OCI-LY1 (cell line): ENCODE data around the gene KRTAP10-2.

Experiments used
- H2AFZ ChIP-seq: fragments of 200-600 bp; sonication (generic), shearing (Covaris generic); 2 replicates; pipeline ENCODE4 v1.6.0; 2014; ENCODE audit warnings: antibody characterized with exemption, mild to moderate bottlenecking, low read length
- H3F3A ChIP-seq: fragments of 200-600 bp; sonication (generic), shearing (Covaris generic); 2 replicates; pipeline ENCODE4 v1.6.0; 2014; ENCODE audit warnings: mild to moderate bottlenecking, antibody characterized with exemption, low read length, moderate library complexity; ENCODE audit not compliant: insufficient read depth
- H3K27ac ChIP-seq: fragments of 200-600 bp; sonication (generic); 2 replicates; pipeline ENCODE4 v1.5.1; 2014; ENCODE audit warnings: low read length, mixed run types, mild to moderate bottlenecking, low read depth; ENCODE audit not compliant: poor library complexity, severe bottlenecking
- H3K27me3 ChIP-seq: fragments of 200-600 bp; sonication (generic); 2 replicates; pipeline ENCODE4 v1.6.0; 2014; ENCODE audit warnings: antibody characterized with exemption, mild to moderate bottlenecking, low read length, moderate library complexity; ENCODE audit not compliant: insufficient read depth
- H3K36me3 ChIP-seq: fragments of 200-600 bp; sonication (generic); 2 replicates; pipeline ENCODE4 v1.6.1; 2014; ENCODE audit warnings: mild to moderate bottlenecking, antibody characterized with exemption, low read length, moderate library complexity, mixed read lengths; ENCODE audit not compliant: insufficient read depth
- H3K4me1 ChIP-seq: fragments of 200-600 bp; sonication (generic); 2 replicates; pipeline ENCODE4 v1.5.1; 2014; ENCODE audit warnings: mild to moderate bottlenecking, low read length, moderate library complexity; ENCODE audit not compliant: insufficient read depth, severe bottlenecking
- H3K4me2 ChIP-seq: fragments of 200-600 bp; sonication (generic), shearing (Covaris generic); 2 replicates; pipeline ENCODE4 v1.6.1; 2014; ENCODE audit warnings: low read length
- H3K4me3 ChIP-seq: fragments of 200-600 bp; sonication (generic); 2 replicates; pipeline ENCODE4 v1.5.1; 2014; ENCODE audit warnings: low read length, low read depth, mild to moderate bottlenecking, mixed read lengths; ENCODE audit not compliant: poor library complexity, severe bottlenecking
- H3K79me2 ChIP-seq: fragments of 200-600 bp; shearing (Covaris generic); 2 replicates; pipeline ENCODE4 v1.6.1; 2016; ENCODE audit warnings: mixed run types, low read length, mixed read lengths; ENCODE audit not compliant: insufficient read depth
- H3K9ac ChIP-seq: fragments of 200-600 bp; sonication (generic), shearing (Covaris generic); 2 replicates; pipeline ENCODE4 v1.6.1; 2014; ENCODE audit warnings: mild to moderate bottlenecking, low read length, mixed read lengths
- H3K9me2 ChIP-seq: fragments of 200-600 bp; sonication (generic), shearing (Covaris generic); 2 replicates; pipeline ENCODE4 v1.6.1; 2014; ENCODE audit warnings: low read depth, mild to moderate bottlenecking, low read length, mixed read lengths
- H3K9me3 ChIP-seq: fragments of 200-600 bp; shearing (Covaris generic); 2 replicates; pipeline ENCODE4 v1.6.1; 2014; ENCODE audit warnings: low read length, mixed read lengths
- H4K20me1 ChIP-seq: fragments of 200-600 bp; sonication (generic), shearing (Covaris generic); 2 replicates; pipeline ENCODE4 v1.6.0; 2016; ENCODE audit warnings: mild to moderate bottlenecking, low read length; ENCODE audit not compliant: insufficient read depth
- CTCF ChIP-seq: fragments of 200-600 bp; sonication (generic), shearing (Covaris generic); IDR thresholded peaks from 2 replicates; pipeline ENCODE4 v1.5.1; 2017; ENCODE audit warnings: mild to moderate bottlenecking, antibody characterized with exemption, low read length, moderate library complexity, mixed read lengths
- EZH2 ChIP-seq: fragments of 200-600 bp; sonication (generic), shearing (Covaris generic); IDR thresholded peaks from 2 replicates; pipeline ENCODE4 v1.8.0; 2017; ENCODE audit warnings: borderline replicate concordance, mixed run types, mild to moderate bottlenecking, antibody characterized with exemption, low read length, moderate library complexity, mixed read lengths

KRTAP10-2 gene

GRCh38 chr21:44533121-44533890 lies 18.0 kb downstream of the KRTAP10-2 start:
- no peaks in the 10 kb centered on the region for H3K9me3 ChIP-seq
- TF ChIP-seq CTCF (no peak), EZH2 (no peak)
- no peaks in the 10 kb centered on the region for H3K27me3 ChIP-seq
- H2AFZ ChIP-seq, result no peak overlapping the region
- H3K9ac ChIP-seq, result no peak overlapping the region
- H3K4me3 ChIP-seq, result no peak overlapping the region
- no peaks in the 10 kb centered on the region for H3F3A ChIP-seq
- no peaks in the 10 kb centered on the region for H3K9me2 ChIP-seq
- H4K20me1 ChIP-seq, result no peaks in the 10 kb centered on the region
- H3K4me1 ChIP-seq, result no peaks in the 10 kb centered on the region
- no peaks in the 10 kb centered on the region for H3K79me2 ChIP-seq
- H3K4me2 ChIP-seq, result no peak overlapping the region
- H3K27ac ChIP-seq, result no peak overlapping the region
- no peaks in the 10 kb centered on the region for H3K36me3 ChIP-seq

- Histone ChIP-seq H3F3A (no peaks in the 10 kb centered on the region), H3K4me3 (no peak overlapping the region), H3K27ac (no peak overlapping the region), H3K27me3 (no peaks in the 10 kb centered on the region), H3K4me1 (no peaks in the 10 kb centered on the region), H3K9me2 (no peaks in the 10 kb centered on the region), H3K9ac (no peak overlapping the region), H4K20me1 (no peaks in the 10 kb centered on the region), H3K36me3 (no peaks in the 10 kb centered on the region), H2AFZ (no peak overlapping the region), H3K4me2 (no peak overlapping the region), H3K9me3 (no peaks in the 10 kb centered on the region), H3K79me2 (no peaks in the 10 kb centered on the region)
- no peak for TF ChIP-seq EZH2
- no peak for TF ChIP-seq CTCF
These were observed 18.6 kb downstream of the KRTAP10-2 start for GRCh38 chr21:44532712-44533111.

- TF ChIP-seq EZH2, result no peak
- no peak for TF ChIP-seq CTCF
- H3K9me3 ChIP-seq, result no peaks in the 10 kb centered on the region
These were observed 19.4 kb downstream of the KRTAP10-2 start for GRCh38 chr21:44531606-44532564.

More at GRCh38 chr21:44531606-44532564, 19.4 kb downstream of the KRTAP10-2 start:
- no peak overlapping the region for H3K27ac ChIP-seq
- H4K20me1 ChIP-seq, result no peaks in the 10 kb centered on the region
- no peak overlapping the region for H2AFZ ChIP-seq
- H3K4me2 ChIP-seq, result no peak overlapping the region
- no peak overlapping the region for H3K9ac ChIP-seq
- H3K4me1 ChIP-seq, result no peaks in the 10 kb centered on the region
- H3K9me2 ChIP-seq, result no peaks in the 10 kb centered on the region
- no peaks in the 10 kb centered on the region for H3K27me3 ChIP-seq
- no peaks in the 10 kb centered on the region for H3K79me2 ChIP-seq
- no peaks in the 10 kb centered on the region for H3K36me3 ChIP-seq
- no peak overlapping the region for H3K4me3 ChIP-seq
- H3F3A ChIP-seq, result no peaks in the 10 kb centered on the region
